Mucosa of descending colon (tissue), 3 donors: ENCODE measurements around the gene IGF2BP3. TPM values are rescaled to one million over a fixed set of nuclear protein-coding genes. Genes with fewer than 3 reads are reported as not detected.
A peak's percentile ranks its signal among the peaks of the same experiment; 100 is the strongest.

Experiments
- ATAC-seq: fragments of 200-7000 bp; cut with Tn5 transposase; one replicate; pipeline ENCODE4 v1.9.1; 2020; ENCODE audit warnings: mild to moderate bottlenecking, moderate library complexity
- DNase-seq, 3 donors: peaks; one replicate each; pipeline ENCODE4 v3.0.0-alpha.2; 2020
- H3K36me3 ChIP-seq: fragments of 200-600 bp; one replicate; pipeline ENCODE4 v1.8.0; 2021; ENCODE audit warnings: low read depth, mild to moderate bottlenecking
- H3K4me1 ChIP-seq: fragments of 200-600 bp; one replicate; pipeline ENCODE4 v1.8.0; 2021; ENCODE audit warnings: low read depth, mild to moderate bottlenecking
- H3K4me3 ChIP-seq: fragments of 200-600 bp; one replicate; pipeline ENCODE4 v1.8.0; 2021; ENCODE audit warnings: mild to moderate bottlenecking
- H3K9me3 ChIP-seq: fragments of 200-600 bp; one replicate; pipeline ENCODE4 v1.8.0; 2021; ENCODE audit warnings: mild to moderate bottlenecking
- CTCF ChIP-seq: fragments of 200-600 bp; IDR thresholded peaks from one replicate; pipeline ENCODE4 v1.8.0; 2022; ENCODE audit warnings: antibody characterized with exemption, mild to moderate bottlenecking
- intact Hi-C, 2 donors: fragments of 100-400 bp; cut with DNase I in 1 of 2; cut with micrococcal nuclease in 1 of 2; formaldehyde crosslinking; loops; one replicate each; pipeline versions ENCODE4 v1.11.0 to v1.11.1; 2022; cut with DNase I, micrococcal nuclease
- total RNA-seq, 3 donors: library from RNA; stranded (reverse); fragmentation: NEBNext Ultra II Directional in 2 of 3; extraction: Animal tissue kit (Norgen Biotek cat#: 25700) in 2 of 3; gene quantifications; one replicate each; pipeline versions ENCODE4 v1.2.1 to v1.2.4, GENCODE V29; 2021 to 2023
- donor health status: DM: no; HTN: no; CAD: no; lungs with moderate emphysema.
- donor health status: DM: no; HTN: no; CAD: no.
- donor health status: DM: no; HTN: yes; CAD: no.

The IGF2BP3 gene
- total RNA-seq, 3 donors from 2014 or later = 0.79 TPM; not detected in 2

DNA sequence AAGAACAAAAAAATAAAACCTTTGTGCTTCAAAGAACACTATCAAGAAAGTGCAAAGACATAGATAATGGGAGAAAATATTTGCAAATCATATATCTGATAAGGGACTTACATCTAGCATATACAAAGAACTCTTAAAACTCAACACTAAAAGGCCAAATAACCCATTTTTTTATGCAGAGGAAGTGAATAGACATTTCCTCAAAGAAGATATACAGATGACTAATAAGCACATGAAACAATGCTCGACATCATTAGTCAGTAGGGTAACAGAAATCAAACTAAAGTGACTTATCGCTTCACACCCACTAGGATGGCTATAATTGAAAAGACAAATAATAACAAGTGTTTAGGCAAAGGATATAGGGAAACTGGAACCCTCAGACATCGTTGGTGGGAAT is 93.2 kb downstream of the IGF2BP3 start:
- H3K9me3 ChIP-seq = no peaks in the 10 kb centered on the region
- no peak for TF ChIP-seq CTCF
- DNase-seq (no peak), ATAC-seq (no peak)
- intact Hi-C loops = no loop called here
- H3K36me3 ChIP-seq = no peaks in the 10 kb centered on the region
- no peaks in the 10 kb centered on the region for H3K4me1 ChIP-seq
- H3K4me3 ChIP-seq = no peak overlapping the region

DNA sequence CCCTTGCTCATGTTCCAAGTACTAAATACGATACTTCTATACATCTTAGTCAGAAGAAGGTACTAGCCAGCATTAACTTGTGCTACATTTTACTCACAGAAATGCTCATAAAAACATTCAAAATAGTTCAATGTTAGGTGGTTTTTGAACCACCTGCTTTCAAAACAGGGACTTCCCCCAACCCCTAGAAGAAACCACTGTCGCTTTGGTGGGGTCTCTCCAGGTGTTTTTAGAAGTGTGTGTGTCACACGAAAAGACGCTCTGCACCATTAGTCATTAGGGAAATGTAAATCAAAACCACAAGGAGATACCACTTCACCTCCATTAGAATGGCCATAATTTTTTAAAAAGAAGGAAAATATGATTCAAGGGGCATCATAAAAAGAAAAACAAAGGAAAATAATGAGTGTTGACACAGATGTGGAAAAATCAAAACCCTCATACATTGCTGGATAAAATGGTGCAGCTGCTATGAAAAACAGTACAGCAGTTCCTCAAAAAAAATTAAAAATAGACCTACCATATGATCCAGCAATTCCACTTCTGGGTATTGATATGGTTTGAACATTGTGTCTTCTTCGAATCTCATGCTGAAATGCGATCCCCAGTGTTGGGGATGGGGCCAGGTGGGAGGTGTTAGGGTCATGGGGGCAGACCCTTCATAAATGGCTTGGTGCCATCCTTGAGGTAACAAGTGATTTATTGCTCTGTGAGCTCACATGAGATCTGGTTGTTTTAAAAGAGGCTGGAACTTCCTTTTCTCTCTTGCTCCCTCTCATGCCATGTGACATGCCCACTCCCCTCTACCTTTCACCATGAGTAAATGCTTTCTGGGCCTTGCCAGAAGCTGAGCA is 96.9 kb downstream of the IGF2BP3 start:
- intact Hi-C loops = no loop called here

DNA sequence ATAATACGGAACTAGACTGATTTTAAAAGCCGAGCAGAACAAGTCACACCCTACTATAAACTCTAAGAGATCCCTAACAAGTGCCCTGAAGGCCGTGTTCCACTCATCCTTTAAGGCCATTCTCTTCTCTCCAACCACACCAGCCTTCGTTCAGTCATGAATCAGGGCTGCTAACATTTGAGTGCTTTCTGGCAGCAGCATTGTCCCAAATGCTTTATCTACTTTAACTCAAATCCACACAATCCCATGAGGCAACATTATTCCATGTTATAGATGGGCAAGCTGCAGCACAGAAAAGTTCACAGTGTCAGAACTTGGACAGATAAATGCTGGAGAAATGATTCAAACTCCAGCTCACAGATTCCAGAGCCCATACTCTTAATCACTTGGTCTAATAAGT is 97.7 kb downstream of the IGF2BP3 start:
- no peak for DNase-seq
- Histone ChIP-seq H3K36me3 (no peaks in the 10 kb centered on the region), H3K4me1 (no peaks in the 10 kb centered on the region), H3K9me3 (no peaks in the 10 kb centered on the region), H3K4me3 (no peak overlapping the region)
- TF ChIP-seq CTCF = no peak
- no peak for ATAC-seq
- intact Hi-C loops = no loop called here

More for the DNA sequence above, 96.9 kb downstream of the IGF2BP3 start:
- no peak for TF ChIP-seq CTCF
- ATAC-seq = no peak
- Histone ChIP-seq H3K9me3 (no peaks in the 10 kb centered on the region), H3K4me1 (no peaks in the 10 kb centered on the region), H3K4me3 (no peak overlapping the region), H3K36me3 (no peaks in the 10 kb centered on the region)
- no peak for DNase-seq

DNA sequence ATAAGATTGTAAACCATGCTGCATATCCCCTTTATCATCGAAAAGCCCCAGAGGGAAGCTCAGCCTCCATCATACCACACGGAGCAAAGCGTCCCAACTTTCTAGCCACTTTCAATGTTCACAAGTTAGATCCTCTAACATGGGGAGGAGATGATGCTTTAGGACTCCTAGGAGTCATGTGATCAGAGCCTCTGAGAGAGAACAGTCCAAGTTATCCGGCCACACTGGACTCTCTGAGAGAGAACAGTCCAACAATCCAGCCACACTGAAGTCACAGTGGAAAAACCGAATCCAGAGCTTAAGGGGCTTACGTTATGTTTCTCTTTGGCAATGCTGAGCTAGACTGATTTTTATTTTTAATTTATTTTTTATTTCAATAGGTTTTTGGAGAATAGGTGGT is 98.6 kb downstream of the IGF2BP3 start:
- no peak for TF ChIP-seq CTCF
- ATAC-seq (no peak), DNase-seq (no peak)
- no peaks in the 10 kb centered on the region for H3K4me1 ChIP-seq
- intact Hi-C loops = no loop called here
- H3K36me3 ChIP-seq = no peaks in the 10 kb centered on the region
- H3K9me3 ChIP-seq = no peaks in the 10 kb centered on the region
- no peak overlapping the region for H3K4me3 ChIP-seq

DNA sequence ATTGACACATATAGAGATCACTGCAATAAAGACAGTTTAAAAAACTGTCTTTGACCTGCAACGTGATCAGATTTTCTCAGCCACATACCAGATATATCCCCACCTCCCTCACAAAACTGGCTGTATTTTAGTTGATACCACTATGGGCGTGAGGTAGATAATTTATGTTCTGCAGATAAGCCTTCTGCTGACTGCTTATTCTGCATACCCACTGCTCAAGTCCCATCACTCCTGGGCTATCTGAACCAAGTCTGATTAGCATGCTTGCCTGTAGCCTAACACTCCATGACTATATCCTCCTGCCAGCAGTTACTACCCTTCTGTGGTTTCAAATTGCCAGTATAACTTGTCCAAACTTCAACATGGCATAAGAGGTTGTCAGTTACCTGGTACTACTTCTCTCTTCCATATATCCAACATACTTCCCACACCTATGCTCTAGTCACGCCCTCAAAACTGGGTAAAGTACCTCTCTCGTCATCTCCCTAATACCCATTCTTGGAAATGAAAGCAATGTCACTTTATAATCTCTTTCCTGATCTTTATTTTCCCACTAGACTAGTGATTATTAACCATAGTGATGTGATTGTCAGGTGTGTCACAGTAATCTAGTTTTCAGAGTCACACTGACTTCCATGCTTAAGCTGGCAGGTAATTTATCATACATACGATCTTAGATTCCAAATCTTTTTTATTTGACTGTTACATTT is 100.4 kb downstream of the IGF2BP3 start:
- ATAC-seq (peak; percentile 40), DNase-seq (no peak)
- Histone ChIP-seq H3K4me1 (no peaks in the 10 kb centered on the region), H3K4me3 (no peak overlapping the region), H3K36me3 (no peaks in the 10 kb centered on the region), H3K9me3 (no peaks in the 10 kb centered on the region)
- intact Hi-C loops = no loop called here
- TF ChIP-seq CTCF = no peak
